ENCODE data around the gene SERPINB5.

Gene SERPINB5

GRCh38 chr18:63552581-63552980 lies 75.8 kb downstream of the SERPINB5 start:
- no peaks in the 10 kb centered on the region for H3K36me3 Mint-ChIP-seq (ENCODE audit: insufficient read depth)
- H3K4me1 Mint-ChIP-seq (ENCODE audit: low read depth in 2 of 2), result no peaks in the 10 kb centered on the region
- peaks cover 16% of the 10 kb centered on the region in 2 donors for H3K27me3 Mint-ChIP-seq
- H3K27ac Mint-ChIP-seq, result no peak overlapping the region
- ATAC-seq (replicated peaks) (no peak), DNase-seq (no peak)
- H3K4me3 Mint-ChIP-seq, result no peak overlapping the region
- H3K9me3 Mint-ChIP-seq, result no peaks in the 10 kb centered on the region

- Mint-ChIP-seq H3K4me1 (ENCODE audit: low read depth in 2 of 2) (no peaks in the 10 kb centered on the region), H3K27me3 (peaks cover 11% of the 10 kb centered on the region in 2 donors), H3K4me3 (no peak overlapping the region), H3K9me3 (no peaks in the 10 kb centered on the region), H3K36me3 (ENCODE audit: insufficient read depth) (no peaks in the 10 kb centered on the region), H3K27ac (no peak overlapping the region)
- ATAC-seq (replicated peaks) (no peak), DNase-seq (no peak)
These were observed 76.3 kb downstream of the SERPINB5 start for GRCh38 chr18:63553081-63553480.

All from effector memory CD8-positive, alpha-beta T cell (primary cell).